Right lobe of liver (tissue), 4 donors: ENCODE results near the gene ZNF583.

Experiments used
- CTCF ChIP-seq, 4 donors: fragments of 200-600 bp in 3 of 4; fragments of 450-650 bp in 1 of 4; IDR thresholded peaks; one replicate each; pipeline versions ENCODE4 v1.5.1 to v1.8.0; 2016 to 2022; ENCODE audit warnings: antibody characterized with exemption in 4 of 4, mild to moderate bottlenecking in 2 of 4
- POLR2A ChIP-seq: fragments of 450-650 bp; IDR thresholded peaks from one replicate; pipeline ENCODE4 v1.6.1; 2017; ENCODE audit warnings: antibody characterized with exemption, mild to moderate bottlenecking
- donor health status: DM: no; HTN: no; CAD: no.
- donor health status: DM: no; HTN: no; CAD: no.
- donor health status: DM: no; HTN: yes; CAD: no.

- TF ChIP-seq POLR2A = no peak
- TF ChIP-seq CTCF (IDR thresholded peaks at IDR 0.05) = no peak
Measured at GRCh38 chr19:56372281-56372680, 31.9 kb upstream of the ZNF583 start.
